ENCODE results near the gene IL36RN.

- TF ChIP-seq CTCF (IDR thresholded peaks at IDR 0.05), result no peak
- no peak for TF ChIP-seq POLR2A (IDR thresholded peaks at IDR 0.05)
Measured at GRCh38 chr2:113075600-113075999, 16.6 kb downstream of the IL36RN start.

All from heart left ventricle (tissue), 13 donors.